Measurements from ENCODE around the gene ICE1. TPM values are rescaled to one million over a fixed set of nuclear protein-coding genes. Genes with fewer than 3 reads are reported as not detected.

Gene ICE1
- total and polyA plus RNA-seq, 2 donors (not counting 1 experiment from before 2014, with no cell fraction given) = 6.5 to 39.7 TPM

DNA sequence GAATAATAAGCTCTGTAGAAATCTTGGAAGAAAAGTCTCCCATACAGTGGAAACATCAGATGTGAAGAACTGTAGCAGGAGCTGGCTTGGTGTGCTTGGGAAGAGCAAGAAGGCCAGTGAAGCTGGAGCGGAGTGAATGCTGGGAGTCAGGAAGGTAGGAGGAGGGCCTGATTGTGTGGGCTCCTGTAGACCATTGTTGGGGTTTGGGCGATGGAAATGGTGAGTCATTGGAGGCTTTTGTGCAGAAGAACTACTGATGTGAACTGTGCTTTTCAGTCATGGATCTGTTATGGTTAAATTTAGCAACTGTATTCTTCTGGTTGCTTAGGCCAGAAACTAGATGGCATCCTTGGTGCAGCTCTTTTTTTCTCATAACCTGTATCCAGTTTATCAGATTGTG, 2.3 kb downstream of the ICE1 start:
- Mint-ChIP-seq H3K27ac (no peak overlapping the region), H3K4me1 (peaks cover 33% of the 10 kb centered on the region), H3K9me3 (ENCODE audit: insufficient read depth) (no peaks in the 10 kb centered on the region), H3K27me3 (no peaks in the 10 kb centered on the region), H3K4me3 (no peak overlapping the region)
- H3K36me3 ChIP-seq (replicated peaks in 1 of 2; ENCODE audit: control extremely low read depth in 1 of 2, control insufficient read depth in 1 of 2, extremely low read depth in 1 of 2, insufficient read depth in 2 of 2, low read length in 1 of 2) = peaks cover 0 to 4% of the 10 kb centered on the region in 2 experiments
- no peak overlapping the region for H3K4me2 ChIP-seq (replicated peaks; ENCODE audit: low read depth, low read length, poor library complexity, severe bottlenecking)
- CTCF ChIA-PET = no interaction called here
- peaks cover 64% of the 10 kb centered on the region for H4K20me1 ChIP-seq (ENCODE audit: control insufficient read depth, insufficient read depth, low read length, poor library complexity, severe bottlenecking)
- H3K4me1 ChIP-seq (ENCODE audit: control insufficient read depth in 2 of 2, insufficient read depth in 2 of 2, low read length in 2 of 2) = peaks cover 29 to 32% of the 10 kb centered on the region in 2 donors
- H3K27me3 ChIP-seq (replicated peaks in 1 of 4; ENCODE audit: control extremely low read depth in 1 of 4, control insufficient read depth in 3 of 4, insufficient read depth in 4 of 4, low read length in 3 of 4) = no peaks in the 10 kb centered on the region
- H3K4me3 ChIP-seq (ENCODE audit: control extremely low read depth in 1 of 5, extremely low read depth in 1 of 5, insufficient read depth in 1 of 5, low read depth in 2 of 5, low read length in 4 of 5) = no peak overlapping the region
- H3K9ac ChIP-seq (ENCODE audit: low read length) = no peak overlapping the region
- DNase-seq = no peak
- ATAC-seq (ENCODE audit: low read depth) = no peak
- H3K27ac ChIP-seq (ENCODE audit: low read length in 2 of 2) = no peak overlapping the region
- POLR2A ChIA-PET = interaction anchor here (0.7 kb wide), 1 partner anchor 1080 kb away, joined by 6 read pairs; no protein-coding TSS in a partner anchor
- intact Hi-C loops (cut with micrococcal nuclease) = no loop called here
- no peak overlapping the region for H2AFZ ChIP-seq (ENCODE audit: insufficient read depth, low read depth, low read length, poor library complexity, severe bottlenecking)
- WGBS (ENCODE audit: insufficient coverage) = 95% methylated on average over 2 of the region's 2 CpGs
- no peaks in the 10 kb centered on the region for H3K9me3 ChIP-seq (ENCODE audit: control extremely low read depth in 1 of 3, control insufficient read depth in 2 of 3, insufficient read depth in 1 of 3, low read length in 2 of 3)
- peaks cover 72% of the 10 kb centered on the region for H3K79me2 ChIP-seq (ENCODE audit: control insufficient read depth, insufficient read depth, low read length)
- TF ChIP-seq CTCF (IDR thresholded peaks at IDR 0.05) = no peak
- no peak for TF ChIP-seq EZH2 (IDR thresholded peaks at IDR 0.05; ENCODE audit: borderline replicate concordance, insufficient read depth, low read depth, low read length, poor library complexity, severe bottlenecking)

GRCh38 chr5:5430136-5430535, 7.7 kb downstream of the ICE1 start:
- Histone ChIP-seq H4K20me1 (ENCODE audit: control insufficient read depth, insufficient read depth, low read length, poor library complexity, severe bottlenecking) (peaks cover 82% of the 10 kb centered on the region), H3K27me3 (replicated peaks in 1 of 4; ENCODE audit: control extremely low read depth in 1 of 4, control insufficient read depth in 3 of 4, insufficient read depth in 4 of 4, low read length in 3 of 4) (no peaks in the 10 kb centered on the region), H3K4me3 (ENCODE audit: control extremely low read depth in 1 of 5, extremely low read depth in 1 of 5, insufficient read depth in 1 of 5, low read depth in 2 of 5, low read length in 4 of 5) (no peak overlapping the region), H3K36me3 (replicated peaks in 1 of 2; ENCODE audit: control extremely low read depth in 1 of 2, control insufficient read depth in 1 of 2, extremely low read depth in 1 of 2, insufficient read depth in 2 of 2, low read length in 1 of 2) (peaks cover 0 to 4% of the 10 kb centered on the region in 2 experiments), H2AFZ (ENCODE audit: insufficient read depth, low read depth, low read length, poor library complexity, severe bottlenecking) (no peak overlapping the region), H3K9ac (ENCODE audit: low read length) (no peak overlapping the region), H3K27ac (ENCODE audit: low read length in 2 of 2) (no peak overlapping the region), H3K4me2 (replicated peaks; ENCODE audit: low read depth, low read length, poor library complexity, severe bottlenecking) (no peak overlapping the region), H3K79me2 (ENCODE audit: control insufficient read depth, insufficient read depth, low read length) (peaks cover 94% of the 10 kb centered on the region), H3K4me1 (ENCODE audit: control insufficient read depth in 2 of 2, insufficient read depth in 2 of 2, low read length in 2 of 2) (no peaks in the 10 kb centered on the region), H3K9me3 (ENCODE audit: control extremely low read depth in 1 of 3, control insufficient read depth in 2 of 3, insufficient read depth in 1 of 3, low read length in 2 of 3) (no peaks in the 10 kb centered on the region)
- Mint-ChIP-seq H3K27ac (no peak overlapping the region), H3K4me3 (no peak overlapping the region), H3K4me1 (peaks cover 39% of the 10 kb centered on the region), H3K9me3 (ENCODE audit: insufficient read depth) (no peaks in the 10 kb centered on the region), H3K27me3 (no peaks in the 10 kb centered on the region)
- intact Hi-C loops (cut with micrococcal nuclease) = no loop called here
- POLR2A ChIA-PET = no interaction called here
- WGBS (ENCODE audit: insufficient coverage) = no CpG with 5 or more reads among the region's 3 CpGs
- CTCF ChIA-PET = interaction anchor here (1.2 kb wide), 1 partner anchor 8 kb away, joined by 4 read pairs; the partner anchor contains the start of gene ICE1
- no peak for TF ChIP-seq EZH2 (IDR thresholded peaks at IDR 0.05; ENCODE audit: borderline replicate concordance, insufficient read depth, low read depth, low read length, poor library complexity, severe bottlenecking)
- TF ChIP-seq CTCF (IDR thresholded peaks at IDR 0.05) = no peak
- ATAC-seq (ENCODE audit: low read depth) (no peak), DNase-seq (no peak)

Data from B cell (primary cell).